Measurements from ENCODE around the gene CXCL17. TPM values are rescaled to one million over a fixed set of nuclear protein-coding genes. Genes with fewer than 3 reads are reported as not detected.

Gene CXCL17
- total and polyA plus RNA-seq, 2 experiments from 2014 or later = 0.39 TPM; not detected in 1

- TF ChIP-seq ZNF462 (CRISPR knock-in tag; IDR thresholded peaks at IDR 0.05) (no peak), EZH2 (IDR thresholded peaks at IDR 0.05; ENCODE audit: low read depth, unreplicated experiment) (no peak), ZNF114 (CRISPR knock-in tag; IDR thresholded peaks at IDR 0.05) (no peak), REST (IDR thresholded peaks at IDR 0.05; ENCODE audit: unreplicated experiment) (no peak), EZH2phosphoT487 (IDR thresholded peaks at IDR 0.05; ENCODE audit: unreplicated experiment) (no peak)
Measured at GRCh38 chr19:42480335-42481095, 37.8 kb upstream of the CXCL17 start (continued).

Data from GM23338 (cell line).